AG09319 (cell line): ENCODE measurements around the gene SCML1.

Experiments used
- DNase-seq: peaks from one replicate; pipeline ENCODE4 v3.0.0-alpha.2; 2010; ENCODE audit warnings: low read depth; ENCODE audit errors: extremely low read depth
- CTCF ChIP-seq: IDR thresholded peaks from 2 replicates; pipeline ENCODE4 v1.5.1; 2011; ENCODE audit warnings: low read depth, mild to moderate bottlenecking, inconsistent platforms, low read length, moderate library complexity

The SCML1 gene

DNA sequence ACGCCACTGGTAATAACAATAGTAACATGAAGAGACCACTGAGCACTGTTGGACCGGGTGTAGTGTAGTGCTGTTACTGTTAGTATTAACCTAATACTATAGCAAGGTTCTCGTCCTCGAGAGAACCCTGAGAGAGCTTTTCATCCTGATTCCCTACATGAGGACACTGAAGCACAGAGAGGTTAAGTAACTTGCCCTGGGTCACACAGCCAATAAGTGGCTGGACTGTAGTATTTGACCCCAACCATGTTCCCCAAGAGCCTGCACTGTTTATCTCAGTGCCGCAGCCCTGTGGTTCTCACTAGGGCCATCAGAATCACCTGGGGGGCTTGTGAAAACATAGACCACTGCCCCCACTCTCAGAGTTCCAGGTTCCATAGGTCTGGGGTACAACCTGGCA lies 10.4 kb downstream of the SCML1 start:
- DNase-seq, result no peak
- no peak for TF ChIP-seq CTCF

DNA sequence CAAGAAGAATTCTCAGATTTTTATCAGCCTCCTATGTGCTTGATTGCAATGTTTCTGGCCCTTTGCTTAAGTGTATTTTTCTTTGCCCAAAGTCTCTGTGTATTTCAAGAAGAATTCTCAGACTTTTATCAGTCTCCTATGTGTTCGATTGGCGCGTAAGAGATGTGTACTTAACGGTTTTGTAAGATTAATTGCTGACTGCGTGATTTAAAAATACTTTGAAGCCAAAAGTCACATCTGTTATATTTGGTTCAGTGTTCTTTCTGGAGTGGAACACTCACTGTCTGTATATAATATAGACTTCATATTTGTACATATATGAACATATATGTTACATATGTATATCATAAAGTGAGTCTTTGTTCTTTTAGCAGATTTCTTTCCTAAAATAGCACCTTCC lies 11.4 kb downstream of the SCML1 start:
- TF ChIP-seq CTCF, result no peak
- DNase-seq, result no peak

DNA sequence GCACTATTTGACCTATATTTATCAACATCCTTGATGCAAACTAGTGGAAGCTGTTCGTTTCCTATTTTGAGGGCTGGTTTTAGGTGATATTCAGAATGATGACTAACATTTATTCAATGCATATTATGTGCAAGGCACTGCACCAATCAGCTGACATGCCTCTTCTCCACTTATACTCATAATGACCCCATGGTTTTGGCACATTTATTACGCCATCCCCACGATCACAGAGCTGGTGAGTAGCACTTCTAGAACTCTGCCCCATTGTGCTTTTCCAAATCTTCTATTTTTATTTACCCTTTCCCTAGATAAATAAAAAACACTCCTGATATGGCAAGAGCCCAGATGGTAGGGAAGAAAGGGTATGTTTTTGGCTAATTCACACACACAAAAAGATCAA lies 13.1 kb downstream of the SCML1 start:
- TF ChIP-seq CTCF, result no peak
- no peak for DNase-seq

DNA sequence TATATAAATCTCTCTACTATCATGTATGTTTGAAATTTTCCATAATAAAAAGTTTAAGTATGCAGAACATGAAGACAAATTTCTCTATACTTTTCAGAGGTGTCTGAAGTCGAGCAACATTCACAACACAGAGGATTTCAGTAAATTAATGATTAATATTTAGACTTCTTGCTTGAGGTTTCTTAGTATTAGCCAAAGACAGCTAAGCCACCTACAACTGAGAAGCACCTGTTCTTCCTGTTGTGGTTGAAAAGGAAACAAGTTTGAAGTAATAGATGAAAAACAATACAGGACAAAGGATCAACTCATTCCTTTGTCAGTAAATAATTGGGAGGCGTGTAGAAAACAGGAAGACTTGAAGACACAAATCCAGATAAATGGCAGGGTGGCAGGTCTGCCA lies 21.1 kb downstream of the SCML1 start:
- TF ChIP-seq CTCF, result no peak
- DNase-seq, result no peak

GRCh38 chrX:17759990-17760389 lies 22.7 kb downstream of the SCML1 start:
- TF ChIP-seq CTCF, result no peak
- no peak for DNase-seq

DNA sequence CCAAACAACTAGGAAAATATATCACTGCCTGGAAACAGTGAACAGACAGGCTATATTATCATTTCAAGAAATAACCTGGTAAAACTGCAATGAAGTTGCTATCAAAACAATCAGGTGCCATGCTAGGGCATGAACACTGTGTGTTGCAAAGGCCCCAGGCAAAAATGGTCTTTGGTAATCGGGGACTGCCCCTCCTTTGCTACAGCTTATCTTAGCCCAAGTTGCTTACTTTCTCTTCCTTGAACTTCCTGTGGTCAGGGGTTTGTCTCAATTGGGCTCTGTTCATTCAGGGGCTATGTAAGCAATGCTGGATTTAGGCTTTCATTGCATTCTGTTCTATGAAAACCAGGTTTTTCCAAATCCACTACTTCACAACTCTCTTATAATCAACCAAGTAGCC lies 30.4 kb downstream of the SCML1 start:
- DNase-seq, result no peak
- no peak for TF ChIP-seq CTCF

GRCh38 chrX:17768997-17769396 lies 31.7 kb downstream of the SCML1 start:
- no peak for TF ChIP-seq CTCF
- DNase-seq, result no peak
